HL-60/S4 treated with phorbol 12-myristate 13-acetate at 8.2 ng/mL for 4 days and 3 days (cell line): ENCODE results near the gene TMEM187.

Source experiments
- in situ Hi-C: fragments of 300-500 bp; cut with MboI; formaldehyde crosslinking; loops from 2 replicates; pipeline ENCODE4 v1.15.0; 2022; ENCODE audit warnings: low sequenced_read_pairs

The TMEM187 gene

GRCh38 chrX:153934762-153935325 lies 37.7 kb upstream of the TMEM187 start, which contains the start of gene NAA10:
NAA10 (minus strand) TSS chrX:153935037; CDS start chrX:153934904, 133 bp downstream.
- in situ Hi-C loops, result no loop called here

GRCh38 chrX:153935326-153935851 lies 37.2 kb upstream of the TMEM187 start:
- in situ Hi-C loops, result no loop called here

- in situ Hi-C loops, result no loop called here
Observed at GRCh38 chrX:153937056-153937455, 35.5 kb upstream of the TMEM187 start.

DNA sequence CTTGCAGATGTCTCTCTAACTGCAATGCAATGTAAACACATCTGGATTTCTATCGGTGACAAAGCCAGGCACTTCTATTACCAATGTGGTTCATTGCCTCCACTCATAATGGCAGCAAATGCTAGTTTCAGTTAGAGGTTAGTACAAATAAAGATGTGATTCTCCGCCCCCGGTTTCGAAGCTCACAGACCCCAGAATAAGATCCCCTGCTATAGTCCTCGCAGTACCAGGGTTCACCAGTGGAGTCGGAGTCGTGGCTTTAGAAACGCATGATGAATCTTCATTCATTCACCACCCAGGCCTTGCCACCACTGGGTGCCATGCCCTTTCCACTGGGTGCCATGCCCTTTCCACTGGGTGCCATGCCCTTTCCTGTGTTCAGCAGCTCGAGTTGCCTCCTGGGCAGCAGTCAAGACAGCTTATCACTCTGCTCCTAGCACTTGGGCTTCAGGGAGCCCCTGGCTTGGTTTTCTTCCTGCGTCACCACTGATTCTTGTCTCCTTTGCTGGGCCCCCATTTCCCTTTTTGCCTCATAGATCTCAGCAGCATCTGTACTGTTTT lies 34.2 kb upstream of the TMEM187 start:
- in situ Hi-C loops, result no loop called here

GRCh38 chrX:153939573-153939972 lies 33.0 kb upstream of the TMEM187 start:
- in situ Hi-C loops, result no loop called here

DNA sequence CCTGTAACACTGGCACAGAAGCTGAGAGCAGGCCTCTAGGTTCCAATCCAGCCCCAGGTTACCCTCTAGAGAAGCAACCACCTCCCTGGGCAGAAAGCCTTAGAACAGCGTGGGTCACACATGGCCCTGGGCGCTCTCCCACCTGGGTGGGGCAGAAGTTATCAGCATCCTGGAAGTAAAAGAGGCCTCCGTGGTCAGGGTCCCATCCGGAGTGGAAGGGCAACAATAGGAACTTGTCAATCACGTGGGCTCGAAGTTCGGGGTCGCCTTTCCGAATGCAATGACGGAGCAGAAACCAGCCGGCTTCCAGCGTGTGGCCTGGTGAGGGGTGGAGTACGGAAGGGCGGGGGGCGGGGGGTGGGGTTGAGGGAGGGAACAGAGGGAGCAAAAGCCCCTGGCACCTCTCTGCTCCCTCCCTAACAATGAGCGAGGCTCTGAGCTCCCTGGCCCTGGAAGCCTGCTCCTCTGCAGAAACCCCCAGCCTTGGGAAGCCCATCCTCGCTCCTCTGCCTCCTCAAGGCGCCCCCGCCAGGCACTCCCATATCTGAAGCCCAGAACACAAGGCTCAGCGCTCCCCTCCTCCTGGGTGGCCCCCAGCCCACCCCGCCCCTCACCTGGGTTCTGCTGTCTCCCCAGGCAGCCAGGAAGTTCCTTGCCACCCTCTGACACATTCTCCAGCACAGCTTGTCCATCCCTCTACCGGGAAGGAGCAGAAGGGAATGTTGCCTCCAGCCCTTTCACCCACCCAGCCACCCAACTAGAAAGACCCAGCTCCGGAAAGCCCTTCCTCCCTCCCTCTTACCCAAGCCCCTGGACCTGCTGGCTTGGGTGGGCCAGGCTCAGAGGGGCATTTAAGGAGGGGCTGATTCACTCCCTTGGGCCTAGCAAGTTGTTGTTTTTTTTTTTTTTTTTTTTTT lies 31.0 kb upstream of the TMEM187 start:
- in situ Hi-C loops, result no loop called here

- in situ Hi-C loops, result no loop called here
Observed at GRCh38 chrX:153944140-153944799, 28.3 kb upstream of the TMEM187 start, which contains the start of gene RENBP. RENBP (minus strand) TSS chrX:153944643; CDS start chrX:153944610, 33 bp downstream.

DNA sequence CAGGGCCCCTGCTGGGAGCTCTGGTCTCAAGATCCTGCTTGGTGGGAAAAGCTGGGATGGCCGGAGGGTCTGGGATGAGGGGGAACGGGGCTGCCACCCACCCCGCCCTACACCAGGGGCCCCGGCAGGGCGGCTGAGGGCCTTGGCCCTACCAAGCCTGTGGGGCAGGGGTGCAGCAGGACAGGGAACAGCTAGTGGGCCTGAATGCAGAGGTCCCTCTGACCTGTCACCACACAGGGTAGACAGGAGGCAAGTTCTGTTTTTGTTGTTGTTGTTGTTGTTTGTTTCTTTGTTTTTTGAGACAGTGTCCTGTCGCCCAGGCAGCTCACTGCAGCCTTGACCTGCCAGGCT lies 27.8 kb upstream of the TMEM187 start:
- in situ Hi-C loops, result no loop called here

DNA sequence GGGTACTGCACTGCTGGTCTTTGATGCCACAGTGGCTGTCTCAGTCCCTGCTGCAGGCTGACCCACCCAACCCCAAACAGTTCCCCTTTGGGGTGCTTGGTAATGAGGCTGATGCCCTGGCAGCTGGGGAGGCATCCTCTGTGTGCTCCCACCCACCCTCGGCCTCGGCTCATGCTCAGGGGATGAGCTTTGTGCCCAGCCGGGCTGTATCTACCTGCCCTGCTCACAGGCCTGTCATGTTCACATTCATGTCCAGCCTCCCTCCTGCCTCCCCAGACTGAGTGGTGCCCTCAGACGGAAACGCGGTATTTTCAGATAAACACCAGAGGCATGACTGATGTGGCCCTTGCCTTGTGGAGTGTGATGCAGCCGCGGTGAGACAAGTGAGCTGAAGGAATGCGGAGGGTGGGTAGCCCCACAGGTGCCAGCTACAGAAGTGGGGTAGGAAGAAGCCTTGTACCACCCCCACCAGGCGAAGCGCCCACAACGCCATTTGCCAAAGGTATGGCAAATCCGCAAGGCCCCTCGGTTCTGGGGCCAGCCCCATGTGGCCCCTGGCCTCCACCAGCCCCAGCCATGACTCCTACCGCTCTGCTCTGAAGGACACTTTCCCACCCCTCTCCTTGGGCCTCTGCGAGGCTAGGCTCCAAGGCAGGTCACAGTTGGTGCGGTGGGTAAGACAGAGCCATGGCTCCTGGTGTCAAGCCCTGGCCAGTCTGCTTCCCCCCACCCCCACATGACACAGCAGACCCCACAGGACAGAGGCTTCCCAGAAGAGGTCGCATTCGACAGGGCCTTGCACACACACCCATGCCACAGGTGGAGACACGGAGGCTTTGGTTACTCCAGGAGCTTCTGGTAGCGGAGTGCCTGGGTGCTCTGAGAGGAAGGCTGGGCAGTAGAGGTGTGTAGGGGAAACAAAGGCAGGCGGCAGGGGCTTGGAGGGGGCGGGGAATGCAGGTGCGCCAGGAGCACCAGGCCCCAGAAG lies 26.3 kb upstream of the TMEM187 start:
- in situ Hi-C loops, result no loop called here

DNA sequence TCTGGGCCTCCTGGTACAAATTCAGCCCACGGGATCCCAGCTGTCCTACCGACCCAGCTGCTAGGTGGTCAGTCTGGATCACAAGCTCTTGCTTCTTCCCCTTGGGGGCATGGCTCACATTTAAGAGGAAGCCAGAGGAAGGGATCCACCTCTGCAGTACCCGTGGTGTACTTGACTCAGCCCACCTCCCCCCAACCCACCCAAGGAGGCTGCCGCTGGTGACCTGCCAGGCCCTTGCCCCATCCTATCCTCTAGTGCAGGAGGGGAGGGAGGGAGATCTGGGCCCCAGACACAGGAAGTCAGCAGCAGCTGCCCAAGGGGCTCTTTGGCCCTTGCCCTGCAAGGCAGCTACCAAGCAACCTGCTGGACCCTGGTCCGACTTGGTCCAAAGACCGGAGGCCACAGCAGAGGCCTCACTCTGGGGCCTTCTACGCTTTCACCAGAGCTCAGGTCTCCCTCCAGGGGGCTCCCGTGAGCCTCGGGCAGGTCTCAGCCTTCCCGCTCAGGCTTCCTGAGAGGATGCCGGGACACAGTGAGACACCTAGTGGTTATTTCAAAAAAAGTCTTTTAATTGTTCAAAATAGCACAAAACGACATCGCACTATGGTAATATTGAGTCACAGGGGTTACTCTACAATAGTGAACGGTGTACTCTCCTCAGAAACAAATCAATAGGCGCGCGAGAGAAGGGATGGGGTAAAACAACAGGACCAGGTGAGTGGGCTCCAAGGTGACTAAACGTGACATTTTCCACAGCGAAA lies 25.4 kb upstream of the TMEM187 start:
- in situ Hi-C loops, result no loop called here

- in situ Hi-C loops, result no loop called here
Observed at GRCh38 chrX:153948002-153948466, 24.5 kb upstream of the TMEM187 start.

DNA sequence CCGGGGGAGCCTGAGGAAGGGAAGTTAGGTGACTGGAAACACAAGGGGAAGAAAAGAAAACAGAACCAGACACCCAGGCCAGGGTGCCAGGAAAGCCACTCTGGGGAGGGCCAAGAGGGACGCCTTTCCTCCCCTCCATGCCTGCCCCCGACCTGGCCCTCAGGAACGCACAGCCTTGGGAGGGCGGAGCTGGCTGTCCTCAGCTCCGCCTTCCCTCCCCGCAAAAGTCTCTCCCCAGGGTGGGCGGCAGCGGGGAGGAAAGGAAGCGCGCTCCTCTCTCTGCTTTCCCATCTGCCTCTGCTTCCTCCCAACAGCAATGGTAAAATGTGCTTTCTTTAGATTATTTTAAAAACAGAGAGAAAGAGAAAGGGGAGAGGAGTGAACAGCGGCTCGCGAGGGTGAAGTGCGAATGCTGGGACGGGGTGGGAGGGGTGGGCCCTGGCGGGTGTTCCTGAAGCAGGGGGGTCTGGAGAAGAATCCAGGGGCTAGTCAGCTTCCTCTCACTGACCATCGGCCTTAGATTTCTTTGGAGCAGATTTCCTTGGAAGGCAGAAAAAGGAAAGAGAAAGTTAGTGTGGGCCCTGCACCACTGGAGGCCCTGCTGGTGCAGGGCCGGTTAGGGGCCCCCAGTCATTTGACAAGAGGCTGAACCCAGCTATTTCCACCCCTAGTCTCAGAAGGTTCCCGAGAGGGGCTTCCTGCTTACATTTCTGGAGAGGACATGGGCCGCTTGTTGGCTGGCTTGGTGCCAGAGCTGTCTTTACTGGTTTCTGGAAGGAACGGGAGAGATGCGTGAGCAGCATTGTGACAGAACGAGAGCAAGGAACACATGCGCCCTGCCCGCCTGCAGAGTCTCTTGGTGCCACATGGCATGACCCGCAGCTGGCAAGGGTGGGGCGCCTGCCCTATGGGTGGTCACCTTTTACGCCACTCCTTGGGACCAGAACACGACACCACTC lies 23.4 kb upstream of the TMEM187 start:
- in situ Hi-C loops, result no loop called here

- in situ Hi-C loops, result no loop called here
Observed at GRCh38 chrX:153950127-153950526, 22.4 kb upstream of the TMEM187 start.

- in situ Hi-C loops, result no loop called here
Observed at GRCh38 chrX:153951683-153952372, 20.7 kb upstream of the TMEM187 start.

- in situ Hi-C loops, result no loop called here
Observed at GRCh38 chrX:153952373-153953026, 20.1 kb upstream of the TMEM187 start.

DNA sequence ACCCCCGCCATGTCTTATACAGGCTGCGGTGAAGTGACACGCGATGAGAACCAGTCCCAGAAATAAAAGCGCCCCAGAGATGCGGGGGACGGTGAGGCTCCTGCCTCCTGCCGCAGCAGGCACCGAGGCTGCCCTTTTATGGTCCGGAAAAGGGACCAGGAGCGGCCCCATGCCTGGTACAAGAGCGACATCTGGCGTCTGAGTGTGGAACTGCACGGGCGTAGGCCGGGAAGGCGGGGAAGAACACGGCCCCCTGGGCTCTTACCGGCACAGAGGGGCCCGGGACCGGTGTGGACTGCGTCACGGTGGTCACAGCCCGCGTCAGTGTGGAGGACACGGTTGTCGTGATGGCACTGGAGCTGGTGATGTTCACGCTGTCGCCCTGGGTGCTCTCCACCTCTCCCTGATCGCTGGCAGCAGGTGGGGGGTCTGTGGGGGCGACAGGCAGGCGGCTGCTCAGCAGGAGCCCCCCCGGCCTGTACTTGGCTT lies 19.2 kb upstream of the TMEM187 start:
- in situ Hi-C loops, result no loop called here
